Epithelial cell of alveolus of lung (primary cell): ENCODE measurements around the gene UCKL1. TPM values are rescaled to one million over a fixed set of nuclear protein-coding genes. Genes with fewer than 3 reads are reported as not detected.

Experiments used
- total RNA-seq: library from RNA; depleted of rRNA; stranded (reverse); fragments of >200 nt; gene quantifications from 2 replicates; pipeline ENCODE4 v1.2.1, GENCODE V29; 2015

The UCKL1 gene
- total RNA-seq: 18.7 and 23.4 TPM in 2 replicates

DNA sequence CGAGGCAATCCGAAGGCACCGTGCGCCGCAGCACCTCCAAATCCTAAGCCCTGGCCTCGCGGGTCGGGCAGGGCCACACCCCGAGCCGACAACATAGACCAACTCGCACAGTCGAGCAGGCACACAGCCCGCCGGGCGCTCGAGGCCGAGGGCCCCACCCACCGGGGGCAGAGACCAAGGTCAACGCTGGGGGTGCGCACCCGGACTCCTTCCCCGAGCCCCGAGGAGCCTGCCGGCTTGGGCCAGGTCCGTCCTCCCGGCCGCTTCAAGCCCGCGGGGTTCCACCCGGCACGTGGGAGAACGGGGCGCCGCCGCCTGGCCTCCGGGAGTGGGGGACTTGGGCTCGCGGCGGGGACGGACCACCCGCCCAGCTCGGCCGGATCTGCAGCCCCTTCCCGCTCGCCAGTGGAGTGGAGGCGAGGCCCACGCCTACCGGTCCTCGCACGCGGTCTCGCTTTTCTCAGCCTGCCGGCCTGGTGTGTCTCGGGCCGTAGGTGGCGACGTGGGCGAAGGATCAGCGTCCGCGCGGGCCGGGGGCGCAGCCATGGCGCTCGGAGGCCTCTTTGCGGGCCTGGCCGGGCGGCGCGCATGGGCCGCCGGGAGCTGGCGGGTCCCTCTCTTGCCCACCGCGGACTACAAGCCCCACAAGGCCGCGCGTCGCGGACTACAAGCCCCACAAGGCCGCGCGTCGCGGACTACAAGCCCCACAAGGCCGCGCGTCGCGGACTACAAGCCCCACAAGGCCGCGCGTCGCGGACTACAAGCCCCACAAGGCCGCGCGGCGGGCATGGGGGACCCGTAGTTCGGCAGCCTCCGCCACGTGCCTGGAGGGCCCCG is at the start of gene UCKL1:
Gene UCKL1, minus strand, starts transcription at position 590 of the 837 bp plus-strand sequence. Its CDS starts 44 bp downstream, at position 546.

DNA sequence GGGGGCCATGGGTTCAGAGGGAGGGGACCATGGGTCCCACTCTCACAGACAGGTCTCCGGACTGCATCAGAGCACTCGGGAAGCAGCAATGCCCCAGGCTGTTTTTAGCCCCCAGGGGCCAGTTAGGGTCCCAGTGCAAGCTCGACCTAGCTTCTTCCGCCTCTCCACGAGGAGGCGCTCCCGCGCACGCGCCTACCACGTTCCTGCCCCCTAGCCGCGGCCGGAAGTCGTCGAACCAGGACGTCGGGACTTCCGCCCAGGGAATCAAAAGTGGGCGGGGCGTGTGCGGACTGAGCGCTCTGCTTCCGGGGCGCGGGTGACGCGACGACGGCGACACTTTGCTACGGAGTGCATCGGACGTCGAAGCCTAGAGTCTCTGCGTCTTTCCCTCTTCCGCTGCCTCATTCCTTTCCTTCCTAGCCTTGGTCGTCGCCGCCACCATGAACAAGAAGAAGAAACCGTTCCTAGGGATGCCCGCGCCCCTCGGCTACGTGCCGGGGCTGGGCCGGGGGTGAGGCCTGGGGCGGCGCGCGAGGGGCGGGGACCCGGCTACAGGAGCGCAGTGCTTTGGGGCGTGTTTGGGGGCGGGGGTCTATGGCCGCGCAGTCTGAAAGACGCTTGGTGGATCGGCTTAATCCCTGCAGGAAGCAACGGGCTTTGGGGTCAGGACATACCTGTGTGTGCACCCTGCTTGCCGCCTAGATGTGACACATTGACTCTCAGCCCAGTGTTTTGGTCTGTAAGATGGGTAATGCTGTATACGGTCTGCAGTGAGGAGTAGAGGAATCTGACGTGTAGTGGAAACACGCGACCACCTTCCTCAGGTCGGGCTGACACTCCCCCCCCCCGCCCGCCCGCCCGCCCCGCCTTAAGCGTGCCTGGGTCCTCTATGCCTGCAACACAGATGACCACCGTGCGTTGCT is 24.9 kb upstream of the UCKL1 start, which contains the start of gene PRPF6:
Gene PRPF6, plus strand, starts transcription at position 327 of the 923 bp plus-strand sequence. Its CDS starts 114 bp downstream, at position 441.

GRCh38 chr20:63979557-63980316 is 23.5 kb upstream of the UCKL1 start, which contains the start of gene SAMD10:
SAMD10 (minus strand) TSS chr20:63979642; CDS start chr20:63979467, 175 bp downstream.

GRCh38 chr20:63969838-63970713 is 13.9 kb upstream of the UCKL1 start, which contains the start of gene ZNF512B:
ZNF512B (minus strand) TSS chr20:63969930; CDS start chr20:63967950, 1,980 bp downstream.

GRCh38 chr20:63894358-63895201 is 61.6 kb downstream of the UCKL1 start, which contains the start of gene DNAJC5:
DNAJC5 (plus strand) TSS chr20:63895126; CDS start chr20:63928346, 33,220 bp downstream.

Other genes with a start within 250 kb of the UCKL1 start
- gene ARFRP1, start 248.4 kb downstream of the UCKL1 start, total RNA-seq: 42.3 and 45.3 TPM in 2 replicates
- 17.3 and 23.1 TPM in 2 replicates for gene ZGPAT, start 248.4 kb downstream of the UCKL1 start, total RNA-seq
- 1.3 and 1.9 TPM in 2 replicates for gene LIME1, start 219.8 kb downstream of the UCKL1 start, total RNA-seq
- gene SLC2A4RG, start 216.6 kb downstream of the UCKL1 start, total RNA-seq: 25.2 and 58.7 TPM in 2 replicates
- 3.7 TPM in 2 replicates for gene ZBTB46, start 125.2 kb downstream of the UCKL1 start, total RNA-seq
- gene ABHD16B, start 94.9 kb downstream of the UCKL1 start, total RNA-seq: not detected in 2 replicates
- gene TPD52L2, start 91.1 kb downstream of the UCKL1 start, total RNA-seq: 83.8 and 132 TPM in 2 replicates
- gene DNAJC5, start 61.3 kb downstream of the UCKL1 start, total RNA-seq: 40.2 and 42.1 TPM in 2 replicates
- 6.3 and 10.7 TPM in 2 replicates for gene ZNF512B, start 13.5 kb upstream of the UCKL1 start, total RNA-seq
- gene SAMD10, start 23.2 kb upstream of the UCKL1 start, total RNA-seq: 1.3 and 4.0 TPM in 2 replicates
- gene PRPF6, start 24.7 kb upstream of the UCKL1 start, total RNA-seq: 39.2 and 55.0 TPM in 2 replicates
- 0.13 and 2.0 TPM in 2 replicates for gene C20orf204, start 79.8 kb upstream of the UCKL1 start, total RNA-seq
- 0.13 and 2.4 TPM in 2 replicates for gene SOX18, start 93.2 kb upstream of the UCKL1 start, total RNA-seq
- 20.3 and 28.1 TPM in 2 replicates for gene TCEA2, start 106.8 kb upstream of the UCKL1 start, total RNA-seq
- gene RGS19, start 123.1 kb upstream of the UCKL1 start, total RNA-seq: 9.5 and 14.1 TPM in 2 replicates
- 1.2 and 1.4 TPM in 2 replicates for gene OPRL1, start 123.7 kb upstream of the UCKL1 start, total RNA-seq
- not detected in 2 replicates for gene LKAAEAR1, start 128.0 kb upstream of the UCKL1 start, total RNA-seq
- gene NPBWR2, start 151.1 kb upstream of the UCKL1 start, total RNA-seq: not detected in 2 replicates
- not detected in 2 replicates for gene MYT1, start 208.0 kb upstream of the UCKL1 start, total RNA-seq